Kidney (tissue), 14 donors: ENCODE measurements around the gene ANXA7. TPM values are rescaled to one million over a fixed set of nuclear protein-coding genes. Genes with fewer than 3 reads are reported as not detected.

ENCODE experiments used
- DNase-seq, 5 donors: peaks; one replicate each; pipeline ENCODE4 v3.0.0-alpha.2; 2013 to 2020
- FAIRE-seq: peaks from 2 replicates; lab custom pipeline; 2012; peaks lifted over from hg19 to GRCh38; lab: Jason Lieb, UNC
- H3K27ac ChIP-seq, 2 donors: one replicate each; pipeline ENCODE4 v1.7.0; 2013; ENCODE audit warnings: low read depth in 2 of 2, low read length in 2 of 2, inconsistent platforms in 1 of 2
- H3K27me3 ChIP-seq: one replicate; pipeline ENCODE4 v1.7.1; 2013; ENCODE audit warnings: low read length, inconsistent platforms; ENCODE audit not compliant: control insufficient read depth, insufficient read depth
- H3K36me3 ChIP-seq, 3 donors: one replicate each; pipeline versions ENCODE4 v1.7.0 to v1.7.1; 2013; ENCODE audit warnings: low read length in 3 of 3, control low read depth in 1 of 3, inconsistent platforms in 1 of 3; ENCODE audit not compliant: insufficient read depth in 3 of 3, control insufficient read depth in 2 of 3
- H3K4me1 ChIP-seq, 3 donors: one replicate each; pipeline versions ENCODE4 v1.7.0 to v1.7.1; 2013; ENCODE audit warnings: low read length in 3 of 3, inconsistent platforms in 1 of 3, low read depth in 1 of 3; ENCODE audit not compliant: control insufficient read depth in 2 of 3, insufficient read depth in 2 of 3
- H3K4me3 ChIP-seq, 3 donors: one replicate each; pipeline versions ENCODE4 v1.7.0 to v1.8.1; 2013; ENCODE audit warnings: low read length in 3 of 3, control low read depth in 1 of 3, inconsistent platforms in 1 of 3
- H3K9ac ChIP-seq, 3 donors: one replicate each; pipeline versions ENCODE4 v1.7.0 to v1.7.1; 2013; ENCODE audit warnings: low read length in 3 of 3, control low read depth in 1 of 3, inconsistent platforms in 1 of 3
- H3K9me3 ChIP-seq, 3 donors: one replicate each; pipeline versions ENCODE4 v1.7.0 to v1.7.1; 2013; ENCODE audit warnings: low read length in 3 of 3, control low read depth in 1 of 3, inconsistent platforms in 1 of 3; ENCODE audit not compliant: control insufficient read depth in 2 of 3, insufficient read depth in 1 of 3
- intact Hi-C: fragments of 100-400 bp; cut with DNase I; formaldehyde crosslinking; loops from one replicate; pipeline ENCODE4 v1.11.1; 2022
- polyA plus RNA-seq: library from polyadenylated mRNA; stranded (reverse); fragments of 350-450 nt; fragmentation: Illumina TruSeq; extraction: RNeasy Lipid Tissue Mini Kit (QIAGEN cat#74804); gene quantifications from one replicate; pipeline ENCODE4 v1.2.3, GENCODE V29; 2014; ENCODE audit warnings: low read depth, low replicate concordance; ENCODE audit not compliant: insufficient read depth
- total RNA-seq: library from RNA; stranded (reverse); fragmentation: NEBNext Ultra II Directional; extraction: Animal tissue kit (Norgen Biotek cat#: 25700); gene quantifications from one replicate; pipeline ENCODE4 v1.2.1, GENCODE V29; 2021
- TF ChIP-seq, protein P1 (sequence below): IDR thresholded peaks from 3 replicates; pipeline ENCODE4 v1.5.1; 2012; ENCODE audit warnings: mild to moderate bottlenecking, moderate library complexity, borderline replicate concordance; ENCODE audit not compliant: insufficient read depth; ENCODE audit errors: extremely low read depth
- donor health status: control.
- donor health status: control.
- donor health status: control.
- donor health status: control.
- donor health status: control.
- donor health status: DM: yes; HTN: yes; CAD: no.
- donor health status: Normal renal cell carcinoma (clear cell type).

Gene ANXA7
- total and polyA plus RNA-seq, 2 donors from 2014 or later: 129 to 200 TPM

DNA sequence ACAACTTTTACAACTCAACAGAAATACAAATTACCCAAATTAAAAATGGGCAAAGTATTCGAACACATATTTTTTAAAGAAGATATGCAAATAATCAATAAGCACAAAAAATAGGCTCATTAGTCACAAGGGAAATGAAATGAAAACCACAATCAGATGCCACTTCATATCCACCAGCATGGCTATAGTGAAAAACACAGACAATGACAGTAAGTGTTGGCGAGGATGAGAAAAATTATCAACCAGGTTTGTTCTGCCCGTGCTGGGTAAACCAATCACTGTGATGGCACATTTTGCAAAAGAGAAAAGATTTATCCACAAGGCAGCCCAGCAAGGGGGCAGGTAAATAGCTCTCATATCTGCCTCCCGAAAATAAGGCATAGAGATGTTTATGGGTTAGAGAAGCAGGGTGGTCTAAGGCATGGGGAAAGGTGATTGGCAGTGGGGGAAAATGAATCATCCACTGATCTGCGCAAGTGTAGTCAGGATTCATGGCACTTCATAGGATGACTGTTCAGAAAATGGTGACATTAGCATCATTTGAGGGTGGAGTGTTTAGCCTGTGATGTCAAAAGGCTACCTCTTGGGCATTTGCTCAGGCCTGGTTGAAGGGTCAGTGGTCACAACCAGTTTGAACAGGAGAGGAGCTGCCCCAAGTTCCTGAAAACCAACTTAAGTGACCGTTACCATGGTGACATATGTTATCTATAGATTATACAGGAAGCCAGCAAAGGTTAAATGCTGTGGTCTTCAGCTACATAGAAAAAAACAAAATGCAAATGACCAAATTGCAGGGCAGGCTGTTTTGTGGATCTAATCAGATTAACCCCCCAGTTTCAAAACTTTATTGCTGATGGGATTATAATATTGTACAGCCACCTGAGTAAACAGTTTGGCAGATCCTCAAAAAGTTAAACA lies 47.2 kb downstream of the ANXA7 start:
- H3K4me1 ChIP-seq: no peaks in the 10 kb centered on the region
- H3K4me3 ChIP-seq: no peak overlapping the region
- H3K9ac ChIP-seq: no peak overlapping the region
- H3K9me3 ChIP-seq: no peaks in the 10 kb centered on the region
- TF ChIP-seq, protein P1, sequence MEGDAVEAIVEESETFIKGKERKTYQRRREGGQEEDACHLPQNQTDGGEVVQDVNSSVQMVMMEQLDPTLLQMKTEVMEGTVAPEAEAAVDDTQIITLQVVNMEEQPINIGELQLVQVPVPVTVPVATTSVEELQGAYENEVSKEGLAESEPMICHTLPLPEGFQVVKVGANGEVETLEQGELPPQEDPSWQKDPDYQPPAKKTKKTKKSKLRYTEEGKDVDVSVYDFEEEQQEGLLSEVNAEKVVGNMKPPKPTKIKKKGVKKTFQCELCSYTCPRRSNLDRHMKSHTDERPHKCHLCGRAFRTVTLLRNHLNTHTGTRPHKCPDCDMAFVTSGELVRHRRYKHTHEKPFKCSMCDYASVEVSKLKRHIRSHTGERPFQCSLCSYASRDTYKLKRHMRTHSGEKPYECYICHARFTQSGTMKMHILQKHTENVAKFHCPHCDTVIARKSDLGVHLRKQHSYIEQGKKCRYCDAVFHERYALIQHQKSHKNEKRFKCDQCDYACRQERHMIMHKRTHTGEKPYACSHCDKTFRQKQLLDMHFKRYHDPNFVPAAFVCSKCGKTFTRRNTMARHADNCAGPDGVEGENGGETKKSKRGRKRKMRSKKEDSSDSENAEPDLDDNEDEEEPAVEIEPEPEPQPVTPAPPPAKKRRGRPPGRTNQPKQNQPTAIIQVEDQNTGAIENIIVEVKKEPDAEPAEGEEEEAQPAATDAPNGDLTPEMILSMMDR: no peak
- DNase-seq (no peak), FAIRE-seq (no peak)
- no peak overlapping the region for H3K27ac ChIP-seq
- peaks cover 0 to 10% (median 5%) of the 10 kb centered on the region in 3 donors for H3K36me3 ChIP-seq
- intact Hi-C loops: no loop called here
- no peaks in the 10 kb centered on the region for H3K27me3 ChIP-seq

DNA sequence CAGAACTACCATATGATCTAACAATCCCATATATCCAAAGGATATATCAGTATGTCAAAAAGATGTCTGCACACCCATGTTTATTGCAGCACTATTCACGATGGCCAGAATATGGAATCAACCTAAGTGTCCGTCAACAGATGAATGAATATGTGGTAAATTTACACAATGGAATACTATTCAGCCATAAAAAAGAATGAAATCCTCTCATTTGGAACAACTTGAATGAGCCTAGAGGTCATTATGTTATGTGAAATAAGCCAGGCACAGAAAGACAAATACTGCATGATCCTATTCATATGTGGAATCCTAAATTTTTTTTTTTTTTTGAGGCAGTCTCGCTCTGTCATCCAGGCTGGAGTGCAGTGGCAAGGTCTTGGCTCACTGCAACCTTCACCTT lies 48.9 kb downstream of the ANXA7 start:
- intact Hi-C loops: no loop called here
- Histone ChIP-seq H3K27me3 (no peaks in the 10 kb centered on the region), H3K4me3 (no peak overlapping the region), H3K36me3 (peaks cover 0 to 10% (median 5%) of the 10 kb centered on the region in 3 donors), H3K9ac (no peak overlapping the region), H3K27ac (no peak overlapping the region), H3K4me1 (no peaks in the 10 kb centered on the region), H3K9me3 (no peaks in the 10 kb centered on the region)
- TF ChIP-seq, protein P1: no peak
- FAIRE-seq (no peak), DNase-seq (no peak)

DNA sequence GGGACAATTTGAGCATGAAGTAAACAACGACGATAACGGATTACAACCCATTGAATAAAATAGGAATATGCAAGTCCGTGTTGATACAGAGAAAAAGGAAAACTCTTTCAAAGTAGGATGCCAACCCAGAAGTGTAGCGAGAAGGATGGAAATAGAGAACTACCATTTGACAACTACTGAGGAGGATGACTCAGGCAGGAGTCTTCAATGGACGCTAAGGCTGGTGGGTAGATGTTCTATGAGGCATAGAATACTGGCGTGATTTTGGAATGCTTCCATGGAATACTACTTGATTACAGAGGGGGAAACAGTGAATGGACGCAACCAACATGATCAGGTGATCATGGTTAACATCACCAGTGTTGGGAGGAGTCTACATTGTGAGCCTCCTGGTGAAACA lies 54.4 kb downstream of the ANXA7 start:
- no peak overlapping the region for H3K27ac ChIP-seq
- no peak for FAIRE-seq
- no peak overlapping the region for H3K4me3 ChIP-seq
- intact Hi-C loops: no loop called here
- peaks cover 0 to 5% (median 3%) of the 10 kb centered on the region in 3 donors for H3K4me1 ChIP-seq
- no peaks in the 10 kb centered on the region for H3K27me3 ChIP-seq
- TF ChIP-seq, protein P1: no peak
- no peaks in the 10 kb centered on the region for H3K9me3 ChIP-seq
- no peak overlapping the region for H3K9ac ChIP-seq
- H3K36me3 ChIP-seq: no peaks in the 10 kb centered on the region
- no peak for DNase-seq
